Neural crest cell (in vitro differentiated cells): ENCODE results near the gene ANO7. TPM values are rescaled to one million over a fixed set of nuclear protein-coding genes. Genes with fewer than 3 reads are reported as not detected.

Experiments used
- DNase-seq: peaks from one replicate; pipeline ENCODE4 v3.0.0; 2021; ENCODE audit warnings: low read depth, mixed read lengths, low spot score
- H3K27ac Mint-ChIP-seq: one replicate; pipeline ENCODE4 v1.8.0; 2021; ENCODE audit warnings: mild to moderate bottlenecking, mixed read lengths; ENCODE audit not compliant: unreplicated experiment
- H3K27me3 Mint-ChIP-seq: 2 replicates; pipeline ENCODE4 v1.8.0; 2021; ENCODE audit warnings: low read depth, mild to moderate bottlenecking, mixed read lengths
- H3K36me3 Mint-ChIP-seq: 2 replicates; pipeline ENCODE4 v1.8.0; 2021; ENCODE audit warnings: low read depth, mild to moderate bottlenecking, mixed read lengths
- H3K4me1 Mint-ChIP-seq: 2 replicates; pipeline ENCODE4 v1.8.0; 2021; ENCODE audit warnings: mixed read lengths
- H3K4me3 Mint-ChIP-seq: one replicate; pipeline ENCODE4 v1.8.0; 2021; ENCODE audit warnings: mild to moderate bottlenecking, mixed read lengths
- H3K9me3 Mint-ChIP-seq: 2 replicates; pipeline ENCODE4 v1.8.0; 2021; ENCODE audit warnings: mixed read lengths
- CTCF ChIP-seq: fragments of 200-600 bp; sonication (generic); conservative IDR thresholded peaks from 2 replicates; pipeline ENCODE4 v1.5.0; 2021; ENCODE audit warnings: antibody characterized with exemption, mild to moderate bottlenecking
- total RNA-seq: library from RNA; stranded (reverse); gene quantifications from 2 replicates; pipeline ENCODE4 v1.2.1, GENCODE V29; 2021

Gene ANO7
- total RNA-seq, 1 donor from 2014 or later, result 3.2 TPM

DNA sequence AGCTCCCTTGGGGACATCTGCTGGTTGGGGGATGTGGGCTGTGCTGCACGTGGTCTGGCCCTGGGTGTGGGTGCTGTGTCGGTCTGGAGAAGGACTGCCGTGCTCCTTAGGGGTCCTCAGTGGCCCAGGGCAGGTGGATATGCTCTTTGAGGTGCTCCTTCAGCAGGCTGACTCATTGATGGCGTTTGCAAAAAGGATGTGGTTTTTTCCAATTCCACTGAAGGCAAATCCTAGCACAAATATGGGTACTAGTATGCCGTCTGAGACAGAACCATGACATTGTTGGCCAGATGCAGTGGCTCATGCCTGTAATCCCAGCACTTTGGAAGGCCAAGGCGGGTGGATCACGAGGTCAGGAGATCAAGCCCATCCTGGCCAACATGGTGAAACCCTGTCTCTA, 34.9 kb upstream of the ANO7 start:
- TF ChIP-seq CTCF, result no peak
- no peaks in the 10 kb centered on the region for H3K27me3 Mint-ChIP-seq
- no peaks in the 10 kb centered on the region for H3K36me3 Mint-ChIP-seq

DNA sequence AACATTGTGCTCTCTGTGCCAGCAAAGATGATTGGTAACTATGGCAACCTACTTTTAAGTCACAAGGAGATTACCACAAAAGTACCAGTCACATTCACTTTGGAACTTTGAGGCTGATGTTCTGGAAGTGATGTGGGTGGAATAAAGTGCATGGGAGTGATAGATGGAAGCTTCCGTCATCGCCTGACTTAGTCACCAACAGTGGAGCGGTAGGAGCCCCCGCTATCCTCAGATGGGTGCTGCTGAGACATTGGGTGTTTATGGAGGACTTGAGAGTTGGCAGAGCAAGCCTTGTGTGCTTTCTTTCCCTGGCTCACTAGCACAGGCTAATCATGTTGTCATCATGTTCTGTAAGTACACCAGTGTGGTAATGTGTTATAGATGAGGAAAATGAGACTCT, 33.6 kb upstream of the ANO7 start:
- H3K27ac Mint-ChIP-seq, result no peak overlapping the region

More for the DNA sequence above, 34.9 kb upstream of the ANO7 start:
- H3K27ac Mint-ChIP-seq, result no peak overlapping the region
- peaks cover 31% of the 10 kb centered on the region for H3K4me1 Mint-ChIP-seq
- no peaks in the 10 kb centered on the region for H3K9me3 Mint-ChIP-seq
- peak overlapping the region; percentile 68 for H3K4me3 Mint-ChIP-seq
- no peak for DNase-seq

DNA sequence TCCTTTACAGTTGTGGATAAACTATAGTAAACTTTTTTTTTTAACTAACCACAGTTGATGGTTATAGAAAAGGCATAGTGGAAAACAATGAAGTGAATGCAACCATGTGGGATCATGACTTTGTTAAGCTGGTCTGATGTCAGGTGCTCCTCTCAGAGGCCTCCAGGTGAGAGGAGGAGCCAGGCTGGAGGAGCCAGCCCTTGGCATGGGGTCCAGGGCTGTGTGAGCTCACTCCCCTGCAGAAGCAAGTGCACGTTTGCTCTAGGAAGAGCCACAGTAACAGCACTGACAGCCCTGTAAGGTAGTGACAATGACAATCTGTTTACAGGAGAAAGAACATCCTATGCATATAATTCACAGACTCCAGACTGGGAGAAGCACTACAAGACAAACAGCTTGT, 32.5 kb upstream of the ANO7 start:
- Mint-ChIP-seq H3K4me3 (peak overlapping the region; percentile 54), H3K27me3 (no peaks in the 10 kb centered on the region), H3K9me3 (no peaks in the 10 kb centered on the region), H3K4me1 (peaks cover 15% of the 10 kb centered on the region), H3K36me3 (no peaks in the 10 kb centered on the region), H3K27ac (no peak overlapping the region)
- TF ChIP-seq CTCF, result no peak
- no peak for DNase-seq

More for the DNA sequence above, 33.6 kb upstream of the ANO7 start:
- TF ChIP-seq CTCF, result no peak
- Mint-ChIP-seq H3K4me1 (peaks cover 25% of the 10 kb centered on the region), H3K9me3 (no peaks in the 10 kb centered on the region), H3K36me3 (no peaks in the 10 kb centered on the region), H3K4me3 (no peak overlapping the region), H3K27me3 (no peaks in the 10 kb centered on the region)
- DNase-seq, result no peak

DNA sequence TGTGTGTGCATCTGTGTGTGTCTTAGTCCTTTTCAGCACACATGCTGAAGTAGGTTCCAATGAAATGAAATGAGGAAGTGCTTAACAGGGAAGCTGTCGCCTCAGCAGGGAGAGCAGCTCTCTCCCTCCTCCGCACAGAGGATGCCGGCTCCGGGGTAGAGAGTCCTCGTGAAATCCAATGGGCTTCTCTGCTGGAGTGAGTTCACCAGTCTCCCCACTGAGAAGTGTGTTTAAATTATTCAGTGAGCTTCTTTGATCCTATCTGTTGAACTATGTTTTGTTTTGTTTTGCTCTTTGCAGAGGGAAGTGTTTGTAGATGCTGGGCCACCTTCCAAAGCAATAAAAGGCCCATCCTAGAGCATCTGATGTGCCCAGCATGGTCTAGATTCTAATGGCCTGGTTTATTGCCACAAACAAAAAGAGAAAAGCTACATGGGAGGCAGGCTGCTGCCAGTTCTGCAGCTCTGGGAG, 31.5 kb upstream of the ANO7 start:
- Mint-ChIP-seq H3K36me3 (no peaks in the 10 kb centered on the region), H3K27ac (no peak overlapping the region), H3K27me3 (no peaks in the 10 kb centered on the region), H3K9me3 (no peaks in the 10 kb centered on the region), H3K4me3 (no peak overlapping the region), H3K4me1 (peaks cover 4% of the 10 kb centered on the region)
- TF ChIP-seq CTCF, result no peak
- DNase-seq, result no peak

DNA sequence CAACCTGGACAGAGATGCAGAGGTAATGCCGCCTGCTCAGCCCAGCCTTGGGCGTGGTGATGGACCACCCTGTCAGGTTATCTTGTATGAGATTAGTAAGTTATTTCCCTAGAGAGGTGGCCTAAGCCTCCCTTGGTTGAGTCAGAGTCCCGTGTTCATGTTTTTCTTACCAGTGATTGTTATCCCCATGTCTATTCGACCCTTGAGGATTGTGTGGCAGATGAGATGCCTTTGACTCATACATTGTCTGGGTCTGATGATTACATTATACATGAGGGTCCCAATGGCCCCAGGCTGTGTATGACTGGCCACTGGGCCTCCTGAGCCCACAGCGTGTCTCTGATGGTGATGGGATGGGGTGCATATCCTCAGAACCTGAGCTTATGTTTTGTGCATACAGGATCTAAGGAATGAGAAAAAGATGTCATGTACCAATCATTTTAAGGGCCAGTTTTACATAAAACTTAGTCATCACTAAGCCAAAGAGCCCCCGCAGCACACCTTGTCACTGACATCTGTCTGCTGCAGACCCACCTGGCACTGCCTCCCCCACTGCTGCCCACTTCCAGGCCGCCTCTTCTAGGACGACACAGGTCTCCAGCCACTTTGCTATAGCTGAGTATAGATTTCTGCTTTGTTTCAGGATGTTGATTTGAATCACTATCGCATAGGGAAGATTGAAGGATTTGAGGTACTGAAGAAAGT, 30.5 kb upstream of the ANO7 start:
- Mint-ChIP-seq H3K4me1 (no peaks in the 10 kb centered on the region), H3K27ac (no peak overlapping the region), H3K4me3 (no peak overlapping the region), H3K27me3 (no peaks in the 10 kb centered on the region), H3K9me3 (no peaks in the 10 kb centered on the region), H3K36me3 (no peaks in the 10 kb centered on the region)
- TF ChIP-seq CTCF, result no peak
- no peak for DNase-seq
